ENCODE data around the gene DRAM1. TPM values are rescaled to one million over a fixed set of nuclear protein-coding genes. Genes with fewer than 3 reads are reported as not detected.
"Not testable (repeated sequence)": the region's sequence is repeated elsewhere in the genome, so short reads cannot be mapped to it uniquely, and the experiment has no call there.

DRAM1 gene
- total RNA-seq, result 22.4 TPM

- DNase-seq (ENCODE audit: low read depth in 2 of 3, low spot score in 2 of 3), result peak; percentile 50 to 92 (median 91)
Observed at GRCh38 chr12:101876861-101877805, at the start of gene DRAM1. TSS of gene DRAM1 (plus strand) at chr12:101877580. CDS start at chr12:101877790, 210 bp downstream.

DNA sequence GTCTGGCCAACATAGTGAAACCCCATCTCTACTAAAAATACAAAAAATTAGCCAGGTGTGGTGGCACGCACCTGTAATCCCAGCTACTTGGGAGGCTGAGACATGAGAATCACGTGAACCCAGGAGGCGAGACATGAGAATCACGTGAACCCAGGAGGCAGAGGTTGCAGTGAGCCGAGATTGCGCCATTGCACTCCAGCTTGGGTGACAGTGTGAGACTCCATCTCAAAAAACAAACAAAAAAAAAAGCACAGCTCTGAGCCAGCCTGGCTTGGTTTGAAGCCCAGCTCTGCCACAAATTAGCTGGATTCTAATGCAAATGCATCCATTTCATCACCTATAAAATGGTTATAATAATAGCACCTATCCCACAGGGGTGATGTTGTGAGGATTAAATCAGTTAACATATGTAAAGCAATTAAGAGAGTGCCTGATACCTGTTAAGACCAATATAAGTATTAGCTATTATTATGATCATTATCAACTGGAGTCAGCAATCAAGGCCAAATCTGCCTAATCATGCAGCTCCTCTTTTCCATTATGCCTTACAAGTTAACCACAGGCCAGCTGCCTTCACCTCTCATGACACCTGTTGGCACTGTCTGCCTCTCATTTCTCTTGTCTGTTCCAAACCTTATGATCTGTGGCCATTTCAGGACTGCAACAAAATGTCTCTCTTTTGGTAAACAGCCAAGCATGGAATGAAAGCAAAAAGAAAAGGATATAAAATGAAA is 48.8 kb upstream of the DRAM1 start:
- DNase-seq (ENCODE audit: low read depth in 2 of 3, low spot score in 2 of 3), result no peak

DNA sequence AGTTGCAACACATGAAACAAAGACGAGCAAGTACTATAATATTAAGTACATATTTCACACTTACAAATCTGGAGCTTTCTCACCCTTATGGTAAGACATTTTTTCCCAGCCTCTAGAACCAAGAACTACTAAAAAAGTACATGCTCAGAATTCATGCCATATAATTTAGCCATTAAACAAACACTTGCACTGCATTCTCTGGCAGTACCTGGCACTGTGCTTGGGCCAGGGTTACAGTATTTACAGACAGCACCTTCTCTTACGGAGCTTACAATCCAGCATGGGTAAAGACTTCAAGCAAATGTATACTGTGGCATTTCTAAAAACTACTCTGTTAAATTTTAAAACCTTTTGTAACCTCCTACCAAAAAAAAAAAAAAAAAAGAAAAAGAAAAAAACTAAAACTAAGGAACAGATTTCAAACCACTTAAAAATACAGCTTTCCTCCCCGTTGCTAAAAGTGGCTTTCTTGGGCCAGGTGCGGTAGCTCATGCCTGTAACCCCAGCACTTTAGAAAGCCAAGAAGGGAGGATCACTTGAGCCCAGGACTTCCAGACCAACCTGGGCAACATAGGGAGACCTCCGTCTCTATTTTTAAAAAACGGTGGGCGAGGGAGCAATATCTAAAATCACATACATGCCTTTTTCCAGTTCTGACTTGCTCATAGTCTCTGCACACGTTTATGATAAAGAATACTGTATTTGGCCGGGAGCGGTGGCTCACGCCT is 47.6 kb upstream of the DRAM1 start:
- peak in 1 of 3 donors; percentile 12 for DNase-seq (ENCODE audit: low read depth in 2 of 3, low spot score in 2 of 3)

DNA sequence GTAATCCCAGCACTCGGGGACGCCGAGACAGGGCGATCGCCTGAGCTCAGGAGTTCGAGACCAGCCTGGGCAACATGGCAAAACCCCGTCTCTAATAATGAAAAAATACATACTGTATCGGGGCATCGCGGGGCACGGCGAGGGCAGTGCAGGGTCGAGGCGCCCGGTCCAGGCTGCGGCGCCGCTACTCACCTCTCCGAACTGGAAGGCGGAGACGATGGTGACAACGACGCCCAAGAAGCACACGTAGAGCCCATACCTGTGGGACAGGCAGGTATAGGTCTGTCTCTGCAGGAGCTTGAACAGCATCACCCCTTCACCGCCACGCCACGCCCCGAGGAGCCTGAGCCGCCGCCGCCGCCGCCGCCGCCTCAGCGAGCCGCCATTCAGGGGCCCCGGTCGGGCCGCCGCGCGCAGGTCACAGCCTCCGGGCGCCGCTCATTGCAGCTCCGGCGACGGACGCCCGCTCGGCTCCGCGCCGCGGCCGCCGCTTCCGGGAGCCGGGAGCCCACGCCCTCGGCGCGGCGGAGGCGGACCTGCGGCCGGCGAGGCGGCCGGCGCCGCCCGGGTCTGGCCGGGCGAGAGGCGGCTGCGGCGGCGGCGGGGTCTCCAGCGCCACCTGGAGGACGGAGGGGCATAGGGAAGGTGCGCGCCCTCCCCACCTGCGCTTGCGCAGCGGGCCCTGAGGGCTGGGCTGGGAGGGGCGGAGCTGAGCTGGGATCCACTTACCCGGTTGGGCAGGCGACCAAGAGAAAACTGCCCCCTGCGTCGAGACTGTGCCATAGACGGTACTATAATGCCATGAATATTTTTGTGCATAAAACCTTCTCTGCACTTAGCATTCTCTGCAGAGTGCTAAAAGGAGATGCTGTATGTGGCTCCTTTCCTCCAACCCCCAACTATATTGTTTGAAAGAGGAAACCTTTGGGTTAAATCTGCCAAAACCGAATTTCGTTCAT is 46.7 kb upstream of the DRAM1 start, which contains the start of gene GNPTAB:
TSS of gene GNPTAB (minus strand) at position 593 of the 959 bp plus-strand sequence. CDS start at position 309, 284 bp downstream.
- DNase-seq (ENCODE audit: low read depth in 2 of 3, low spot score in 2 of 3), result peak; percentile 92 to 97 (median 95)

DNA sequence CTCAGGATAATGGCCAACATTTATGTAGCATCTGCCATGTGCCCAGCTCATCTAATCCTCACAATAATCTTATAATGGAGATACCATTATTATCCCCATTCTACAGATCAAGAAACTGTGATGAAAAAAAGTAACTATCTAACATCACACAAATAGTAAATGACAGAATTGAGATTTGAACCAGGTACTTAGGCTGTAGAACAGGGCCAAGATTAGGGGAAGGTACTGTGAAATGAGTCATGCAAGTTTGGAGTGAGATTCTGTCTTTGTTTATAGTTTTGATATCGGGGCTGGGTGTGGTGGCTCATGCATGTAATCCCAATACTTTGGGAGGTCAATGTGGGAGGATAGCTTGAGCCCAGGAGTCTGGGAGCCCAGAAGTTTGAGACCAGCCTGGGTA is 45.4 kb upstream of the DRAM1 start:
- no peak for DNase-seq (ENCODE audit: low read depth in 2 of 3, low spot score in 2 of 3)

DNA sequence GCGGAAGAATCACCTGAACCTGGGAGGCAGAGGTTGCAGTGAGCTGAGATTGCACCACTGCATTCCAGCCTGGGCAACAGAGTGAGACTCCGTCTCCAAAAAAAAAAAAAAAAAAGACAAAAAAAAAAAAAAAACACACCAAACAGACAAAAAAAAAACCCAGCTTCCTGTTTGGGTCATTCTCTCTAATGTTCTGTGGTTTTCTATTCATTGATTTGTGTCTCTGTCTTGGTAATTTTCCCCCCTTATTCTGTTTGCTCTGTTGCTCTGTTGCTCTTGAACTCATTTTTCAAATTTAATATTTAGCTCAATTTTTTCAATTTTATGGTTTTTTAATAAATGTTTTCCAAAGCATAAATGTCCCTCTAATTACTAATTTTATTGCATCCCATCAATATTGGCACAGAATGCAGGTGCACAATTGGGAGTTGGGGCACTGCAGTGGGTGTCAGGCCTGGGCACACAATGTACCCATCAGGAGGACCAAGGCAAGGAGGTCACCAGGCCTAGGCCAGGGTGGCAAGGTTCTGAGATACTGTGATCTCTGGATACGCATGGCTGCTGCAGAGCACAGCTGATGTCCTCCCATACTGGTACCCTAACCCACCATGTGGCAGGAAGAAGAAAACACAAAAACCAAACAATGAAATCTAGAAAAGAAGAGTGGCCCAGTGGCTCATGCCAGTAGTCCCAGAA is 38.6 kb upstream of the DRAM1 start:
- DNase-seq (ENCODE audit: low read depth in 2 of 3, low spot score in 2 of 3), result peak in 1 of 3 donors; percentile 25

DNA sequence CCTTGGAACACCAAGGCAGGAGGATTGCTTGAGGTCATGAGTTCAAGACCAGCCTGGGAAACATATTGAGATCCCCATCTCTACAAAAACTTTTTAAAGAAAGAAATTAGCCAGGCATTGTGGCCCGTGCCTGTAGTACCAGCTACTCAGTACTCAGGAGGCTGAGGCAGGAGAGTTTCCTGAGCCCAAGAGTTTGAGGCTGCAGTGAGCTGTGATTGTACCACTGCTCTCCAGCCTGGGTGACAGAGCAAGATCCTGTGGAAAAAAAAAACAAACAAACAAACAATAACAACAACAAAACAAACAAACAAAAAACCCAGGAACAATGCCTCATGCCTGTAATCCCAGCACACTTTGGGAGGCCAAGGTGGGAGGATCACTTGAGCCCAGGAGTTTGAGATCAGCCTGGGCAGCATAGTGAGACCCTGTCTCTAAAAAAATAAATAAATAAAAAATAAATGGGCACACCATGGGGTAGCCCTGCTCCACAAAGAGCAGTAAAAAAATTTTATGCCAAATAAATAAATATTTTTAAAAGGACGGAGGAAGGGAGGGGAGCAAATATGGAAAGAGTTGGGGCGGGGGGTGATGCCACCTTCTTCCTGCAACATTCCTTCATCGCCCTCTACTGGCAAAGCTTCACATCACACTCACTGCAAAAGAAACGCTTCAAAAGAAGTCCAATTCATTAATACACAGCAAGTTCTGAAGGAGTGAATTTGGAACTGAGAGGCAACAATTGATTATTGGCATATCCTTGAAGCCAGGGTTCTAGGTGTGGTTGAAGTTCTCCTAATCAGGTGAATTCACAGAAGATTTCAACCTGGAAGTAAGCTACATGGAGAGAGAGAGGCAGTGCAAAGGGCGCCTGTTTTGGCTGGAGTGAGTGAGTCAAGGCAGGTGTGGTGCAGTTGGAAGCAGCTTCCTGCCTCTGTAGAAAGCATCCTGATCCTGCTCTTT is 37.8 kb upstream of the DRAM1 start:
- DNase-seq (ENCODE audit: low read depth in 2 of 3, low spot score in 2 of 3), result peak; percentile 49 to 79 (median 66)

GRCh38 chr12:101841069-101841468 is 36.3 kb upstream of the DRAM1 start:
- no peak for DNase-seq (ENCODE audit: low read depth in 2 of 3, low spot score in 2 of 3)

GRCh38 chr12:101845137-101845711 is 32.2 kb upstream of the DRAM1 start:
- no peak for DNase-seq (ENCODE audit: low read depth in 2 of 3, low spot score in 2 of 3)

- DNase-seq (ENCODE audit: low read depth in 2 of 3, low spot score in 2 of 3), result no peak
Observed at GRCh38 chr12:101847325-101847724, 30.1 kb upstream of the DRAM1 start.

DNA sequence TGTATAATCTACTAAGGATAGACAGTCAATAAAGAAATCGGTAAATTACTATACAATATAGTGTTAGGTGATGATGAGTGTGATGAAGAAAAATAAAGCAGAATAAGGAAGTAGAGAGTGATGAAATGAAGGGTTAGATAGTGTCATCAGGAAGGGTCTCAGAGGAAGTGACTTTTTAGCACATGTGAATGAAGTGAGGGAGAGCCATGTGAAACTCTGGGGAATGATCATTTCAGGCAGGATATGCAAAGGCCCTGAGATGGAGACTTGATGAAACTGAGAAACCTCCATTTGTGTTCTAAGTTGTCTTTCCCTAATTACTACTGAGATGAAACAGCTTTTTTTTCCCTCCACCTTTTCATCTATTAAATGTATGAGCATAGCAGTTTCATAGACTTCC is 27.2 kb upstream of the DRAM1 start:
- DNase-seq (ENCODE audit: low read depth in 2 of 3, low spot score in 2 of 3), result no peak

DNA sequence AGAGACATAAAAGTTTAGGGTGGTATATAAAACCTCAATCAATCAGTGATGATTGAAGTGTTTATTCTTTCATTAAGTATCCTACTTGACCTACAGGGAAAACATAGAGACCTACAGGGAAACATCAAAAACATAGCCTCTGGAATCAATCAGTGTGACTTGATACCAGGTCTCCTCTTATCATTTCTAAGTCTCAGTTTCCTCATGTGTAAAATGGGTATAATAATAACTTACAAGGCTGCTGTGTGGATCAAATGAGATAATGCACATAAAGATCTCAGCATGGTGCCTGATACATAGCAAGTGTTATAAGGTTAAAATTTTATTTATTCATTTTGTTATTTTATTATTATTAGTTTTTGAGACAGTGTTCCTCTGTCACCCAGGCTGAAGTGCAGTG is 24.4 kb upstream of the DRAM1 start:
- no peak for DNase-seq (ENCODE audit: low read depth in 2 of 3, low spot score in 2 of 3)

- DNase-seq (ENCODE audit: low read depth in 2 of 3, low spot score in 2 of 3), result no peak
Observed at GRCh38 chr12:101854747-101855146, 22.6 kb upstream of the DRAM1 start.

GRCh38 chr12:101855364-101855884 is 22.0 kb upstream of the DRAM1 start:
- DNase-seq (ENCODE audit: low read depth in 2 of 3, low spot score in 2 of 3), result peak in 2 of 3 donors; percentile 82 to 93

DNA sequence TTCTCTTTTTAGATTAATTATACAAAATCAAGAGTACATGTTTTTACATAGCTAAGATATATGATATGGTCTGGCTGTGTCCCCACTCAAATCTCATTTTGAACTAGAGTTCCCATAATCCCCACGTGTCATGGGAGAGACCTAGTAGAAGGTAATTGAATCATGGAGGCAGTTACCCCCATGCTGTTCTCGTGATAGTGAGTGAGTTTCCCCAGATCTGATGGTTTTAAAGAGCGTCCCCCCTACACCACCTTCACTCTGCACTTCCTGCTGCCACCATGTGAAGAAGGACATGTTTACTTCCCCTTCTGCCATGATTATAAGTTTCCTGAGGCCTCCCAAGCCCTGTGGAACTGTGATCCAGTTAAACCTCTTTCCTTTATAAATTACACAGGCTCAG is 21.4 kb upstream of the DRAM1 start:
- DNase-seq (ENCODE audit: low read depth in 2 of 3, low spot score in 2 of 3), result peak in 2 of 3 donors; percentile 26 to 52

GRCh38 chr12:101856614-101857013 is 20.8 kb upstream of the DRAM1 start:
- not testable (repeated sequence) for DNase-seq (ENCODE audit: low read depth in 2 of 3, low spot score in 2 of 3)

GRCh38 chr12:101857043-101857558 is 20.3 kb upstream of the DRAM1 start:
- no peak for DNase-seq (ENCODE audit: low read depth in 2 of 3, low spot score in 2 of 3)
